ENCODE data around the gene PPM1D.

DNA sequence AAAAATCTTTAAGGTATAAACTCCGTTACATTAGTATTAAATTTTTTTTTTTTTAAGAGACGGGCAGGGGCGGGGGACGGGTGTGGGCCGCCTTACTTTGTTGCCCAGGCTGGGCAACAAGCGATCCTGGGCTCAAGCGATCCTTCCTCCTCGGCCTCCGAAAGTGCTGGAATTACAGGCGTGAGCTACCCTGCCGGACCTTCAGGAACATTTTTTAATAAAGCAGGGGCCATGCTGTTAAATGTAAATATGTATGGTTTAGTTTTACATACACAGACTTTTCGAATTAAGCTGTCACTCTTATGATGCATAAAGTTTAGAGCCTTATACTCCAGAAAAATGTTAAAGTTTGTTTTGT lies 2.4 kb downstream of the PPM1D start:
- TF ChIP-seq GATA2 (IDR thresholded peaks at IDR 0.05; ENCODE audit: low read depth, low read length) (no peak), GATA3 (IDR thresholded peaks at IDR 0.05; ENCODE audit: low read depth, low read length) (no peak)
